CD4-positive, alpha-beta T cell treated with Interleukin-1 beta for 1 hour (primary cell): Measurements from ENCODE around the gene DCUN1D3.
A peak's percentile ranks its signal among the peaks of the same experiment; 100 is the strongest.
"Not testable (repeated sequence)": the region's sequence is repeated elsewhere in the genome, so short reads cannot be mapped to it uniquely, and the experiment has no call there.

Source experiments
- DNase-seq, 2 donors: peaks; one replicate each; pipeline ENCODE4 v3.0.0-alpha.2; 2020 to 2022

The DCUN1D3 gene

GRCh38 chr16:20818929-20819585 lies 81.1 kb downstream of the DCUN1D3 start:
- DNase-seq: no peak

- DNase-seq: no peak
Observed at GRCh38 chr16:20814784-20815183, 85.4 kb downstream of the DCUN1D3 start.

- no peak for DNase-seq
Observed at GRCh38 chr16:20812510-20812909, 87.6 kb downstream of the DCUN1D3 start.

- no peak for DNase-seq
Observed at GRCh38 chr16:20811889-20812439, 88.2 kb downstream of the DCUN1D3 start.

GRCh38 chr16:20807862-20808261 lies 92.3 kb downstream of the DCUN1D3 start:
- DNase-seq: no peak

- DNase-seq: peak; percentile 77 to 78
Observed at GRCh38 chr16:20806168-20807050, 93.7 kb downstream of the DCUN1D3 start, which contains the start of the genes ERI2 and REXO5. Gene ERI2, minus strand, starts transcription at chr16:20806472. Its CDS starts 42 bp downstream, at chr16:20806430. Gene REXO5, plus strand, starts transcription at chr16:20806527. Its CDS starts 427 bp downstream, at chr16:20806954.

GRCh38 chr16:20805684-20806167 lies 94.4 kb downstream of the DCUN1D3 start:
- not testable (repeated sequence) for DNase-seq
